Measurements from ENCODE around the gene VTN.
A peak's percentile ranks its signal among the peaks of the same experiment; 100 is the strongest.

VTN gene, protein sequence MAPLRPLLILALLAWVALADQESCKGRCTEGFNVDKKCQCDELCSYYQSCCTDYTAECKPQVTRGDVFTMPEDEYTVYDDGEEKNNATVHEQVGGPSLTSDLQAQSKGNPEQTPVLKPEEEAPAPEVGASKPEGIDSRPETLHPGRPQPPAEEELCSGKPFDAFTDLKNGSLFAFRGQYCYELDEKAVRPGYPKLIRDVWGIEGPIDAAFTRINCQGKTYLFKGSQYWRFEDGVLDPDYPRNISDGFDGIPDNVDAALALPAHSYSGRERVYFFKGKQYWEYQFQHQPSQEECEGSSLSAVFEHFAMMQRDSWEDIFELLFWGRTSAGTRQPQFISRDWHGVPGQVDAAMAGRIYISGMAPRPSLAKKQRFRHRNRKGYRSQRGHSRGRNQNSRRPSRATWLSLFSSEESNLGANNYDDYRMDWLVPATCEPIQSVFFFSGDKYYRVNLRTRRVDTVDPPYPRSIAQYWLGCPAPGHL

DNA sequence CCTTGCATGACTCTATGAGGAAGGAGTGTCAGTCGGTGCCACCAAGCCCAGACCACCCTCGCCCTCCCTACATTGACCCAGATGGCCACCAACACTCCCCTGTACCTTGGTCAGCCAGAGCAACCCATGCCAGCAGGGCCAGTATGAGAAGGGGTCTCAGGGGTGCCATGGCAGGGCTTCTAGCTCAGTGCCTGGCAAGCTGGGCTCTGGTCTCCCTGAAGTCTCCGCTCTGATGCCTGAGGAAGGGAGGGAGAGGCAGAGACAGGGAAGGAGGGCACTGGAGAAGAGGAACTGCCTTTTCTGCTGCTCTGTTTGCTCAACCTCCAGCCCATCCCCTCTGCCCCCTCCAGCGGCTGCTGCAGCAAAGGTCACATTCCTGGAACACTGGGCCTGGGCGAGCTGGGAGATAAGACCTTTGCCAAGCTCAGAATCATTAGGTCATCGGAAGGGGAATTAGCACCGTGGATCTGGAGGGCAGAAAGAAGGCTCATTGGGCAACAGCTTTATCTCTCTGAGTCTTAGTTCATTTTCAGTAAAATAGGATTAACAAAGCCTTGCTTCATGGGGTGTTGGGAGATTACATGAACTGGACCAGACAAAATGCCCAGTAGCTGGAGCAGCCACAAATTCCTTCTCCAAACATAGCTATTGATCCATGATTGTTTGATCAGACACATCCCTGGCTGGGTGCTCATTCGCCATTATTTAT, at the start of gene VTN:
Gene VTN (minus strand): TSS at position 273 of the 709 bp plus-strand sequence. CDS start 104 bp downstream, at position 169.
- DNase-seq (ENCODE audit: low read depth), result no peak
- H3K4me3 ChIP-seq (ENCODE audit: low read depth, low read length), result peak within 1 kb of the TSS; percentile 71

DNA sequence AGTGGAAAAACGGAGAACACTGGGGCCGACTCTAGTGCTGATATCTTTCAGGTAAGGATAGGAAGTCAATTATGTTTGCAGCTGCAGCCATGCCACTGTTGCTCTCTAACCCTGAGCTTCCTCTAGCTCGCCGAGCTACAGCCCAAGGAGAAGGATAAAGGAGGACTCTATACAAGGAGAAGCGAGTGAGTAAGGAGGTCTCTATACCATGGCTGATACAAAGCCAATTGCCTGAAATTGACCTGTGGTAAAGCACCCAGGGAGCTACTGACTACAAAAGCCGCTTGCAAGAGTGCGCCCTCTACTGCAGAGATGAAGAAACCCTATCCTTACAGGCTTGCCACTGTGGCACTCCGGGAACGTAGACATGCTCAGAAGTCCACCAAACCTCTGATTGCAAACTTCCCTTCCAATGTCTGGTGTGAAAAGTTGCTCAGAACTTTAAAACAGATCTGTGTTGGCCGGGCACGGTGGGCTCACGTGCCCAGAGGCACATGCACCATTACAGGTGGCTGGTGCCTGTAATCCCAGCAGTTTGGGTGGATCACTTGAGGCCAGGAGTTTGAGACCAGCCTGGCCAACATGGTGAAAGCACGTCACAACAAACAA, 46.7 kb upstream of the VTN start:
- no peak for DNase-seq (ENCODE audit: low read depth)
- H3K4me3 ChIP-seq (ENCODE audit: low read depth, low read length), result no peak overlapping the region

DNA sequence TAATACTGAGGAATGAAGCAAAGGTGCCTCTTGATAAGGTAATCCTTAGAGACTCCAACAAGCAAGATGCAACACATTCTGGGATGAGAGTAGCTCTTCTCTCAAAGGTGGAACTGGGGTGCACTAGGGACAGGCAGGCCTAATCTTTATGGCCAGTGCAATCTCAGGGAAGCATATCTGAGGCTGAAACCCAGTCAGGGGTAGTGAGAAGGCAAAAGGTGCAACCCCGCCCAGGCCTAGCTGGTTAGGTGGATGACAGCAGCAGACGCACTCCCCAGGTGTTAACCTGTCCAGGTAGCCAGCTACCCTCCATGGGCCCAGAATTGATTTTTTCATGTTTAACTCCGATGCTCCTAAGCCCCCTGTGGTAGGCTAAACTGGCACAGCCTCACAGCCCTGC, 45.8 kb upstream of the VTN start:
- H3K4me3 ChIP-seq (ENCODE audit: low read depth, low read length), result no peak overlapping the region
- DNase-seq (ENCODE audit: low read depth), result no peak

DNA sequence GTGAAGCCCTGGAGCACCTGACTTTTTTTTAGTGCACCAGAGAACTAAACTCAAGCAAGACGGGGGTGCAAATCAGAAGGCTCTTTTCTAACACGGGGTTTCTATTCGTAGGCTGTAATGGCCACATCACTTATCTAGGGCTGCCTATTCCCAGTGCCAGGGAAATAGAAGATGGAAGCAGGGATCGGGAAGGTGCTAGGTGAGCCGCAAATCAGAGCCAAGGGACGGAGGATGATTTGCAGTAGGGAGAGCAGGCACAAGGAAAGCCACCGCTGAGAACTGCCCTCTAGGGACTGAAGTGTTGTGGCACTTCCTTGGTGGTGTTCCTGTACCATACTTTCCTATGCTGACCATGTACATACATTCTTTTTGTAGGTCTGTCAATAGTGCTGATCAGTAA, 43.7 kb upstream of the VTN start:
- H3K4me3 ChIP-seq (ENCODE audit: low read depth, low read length), result no peak overlapping the region
- DNase-seq (ENCODE audit: low read depth), result no peak

DNA sequence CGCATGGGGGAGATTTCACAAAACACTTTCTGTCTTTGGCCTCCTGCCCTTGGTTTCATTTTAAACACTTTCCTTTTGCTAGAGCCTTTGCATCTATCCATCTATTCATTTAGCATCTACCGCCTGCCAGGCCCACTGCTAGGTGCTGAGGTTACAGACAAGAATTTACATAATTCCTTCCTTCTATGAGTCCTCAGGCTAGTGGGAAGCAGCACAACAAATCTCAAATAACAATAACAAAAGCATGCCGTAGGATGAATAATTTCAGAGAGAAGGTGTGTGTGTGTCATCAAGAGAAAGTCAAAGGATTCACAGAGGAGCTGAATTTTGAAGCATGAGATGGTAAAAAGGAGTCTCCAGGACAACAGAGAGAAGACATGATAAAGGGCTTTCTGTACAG, 42.0 kb upstream of the VTN start:
- DNase-seq (ENCODE audit: low read depth), result no peak
- H3K4me3 ChIP-seq (ENCODE audit: low read depth, low read length), result no peak overlapping the region

DNA sequence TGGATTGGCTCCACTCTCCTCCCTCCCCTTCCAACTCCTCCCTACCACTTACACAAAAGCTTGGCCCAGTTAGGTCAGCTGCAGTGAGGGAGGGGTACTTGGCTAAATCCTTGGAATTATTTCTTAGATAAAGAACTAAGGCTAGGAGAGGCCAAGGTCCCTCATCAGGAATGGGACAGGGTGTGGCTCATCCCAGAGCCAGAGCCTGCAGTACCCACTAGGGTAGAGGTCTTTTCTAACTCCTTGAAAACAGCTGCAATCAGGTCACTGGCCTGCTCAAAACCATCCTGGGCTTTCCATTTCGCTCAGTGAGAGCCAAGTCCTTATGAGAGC, 37.8 kb upstream of the VTN start:
- H3K4me3 ChIP-seq (ENCODE audit: low read depth, low read length), result no peak overlapping the region
- no peak for DNase-seq (ENCODE audit: low read depth)

DNA sequence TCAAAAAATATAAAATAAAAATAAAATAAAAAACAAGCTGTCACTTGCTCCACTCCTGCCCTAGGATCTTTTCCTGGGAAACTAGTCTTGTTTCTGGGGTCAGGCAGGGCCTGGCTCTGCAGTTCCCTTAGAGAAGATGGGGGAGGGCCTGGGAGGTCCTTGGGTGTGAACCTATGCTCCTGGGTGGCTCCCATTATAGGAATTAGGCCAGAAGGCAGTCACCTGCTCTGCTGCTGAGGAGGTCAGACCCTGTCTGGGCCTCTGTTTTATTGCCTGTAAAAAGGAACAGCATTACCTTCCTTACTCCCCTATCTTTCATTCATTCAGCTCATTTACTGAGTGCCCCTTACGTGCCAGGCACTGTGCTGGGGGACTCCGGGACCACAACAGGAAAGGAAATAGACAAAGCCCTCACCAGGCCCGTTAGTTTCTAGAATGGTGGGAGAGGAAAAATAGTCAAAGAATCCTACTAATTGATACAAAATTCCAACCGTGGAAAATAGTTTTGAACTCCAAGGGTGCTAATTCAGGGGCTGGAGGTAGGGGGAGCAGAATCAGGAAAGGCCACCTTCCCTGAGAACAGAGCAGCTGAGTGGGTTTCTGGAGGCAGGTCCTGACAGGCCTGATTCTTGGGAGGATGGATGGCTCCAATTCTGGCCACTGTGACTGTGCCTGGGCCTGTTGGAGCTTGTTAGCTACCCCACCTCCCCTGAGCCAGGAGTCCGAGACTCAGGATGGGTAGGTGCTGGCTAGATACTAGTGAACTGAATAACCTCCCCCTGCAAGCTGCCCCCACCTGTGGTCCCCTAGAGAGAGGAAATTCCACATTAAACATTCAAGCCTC, 37.2 kb upstream of the VTN start:
- no peak for DNase-seq (ENCODE audit: low read depth)
- no peak overlapping the region for H3K4me3 ChIP-seq (ENCODE audit: low read depth, low read length)

DNA sequence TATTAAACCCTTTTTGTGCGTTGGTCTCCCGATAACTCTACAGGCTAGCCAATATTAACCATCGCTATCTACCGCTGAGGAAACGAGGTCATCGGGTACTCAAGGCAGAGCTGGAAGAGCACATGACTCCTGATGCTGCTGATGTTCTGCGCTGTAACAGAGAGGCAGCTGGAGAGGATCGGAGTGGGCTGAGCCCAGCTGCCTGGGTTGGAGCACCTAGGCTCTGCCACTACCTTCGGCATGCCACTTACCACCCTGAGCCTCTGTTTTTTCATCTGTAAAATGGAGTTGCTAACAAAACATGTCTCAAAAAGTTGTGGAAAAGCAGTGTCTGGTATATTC, 36.3 kb upstream of the VTN start:
- no peak for DNase-seq (ENCODE audit: low read depth)
- H3K4me3 ChIP-seq (ENCODE audit: low read depth, low read length), result peak overlapping the region; percentile 62

DNA sequence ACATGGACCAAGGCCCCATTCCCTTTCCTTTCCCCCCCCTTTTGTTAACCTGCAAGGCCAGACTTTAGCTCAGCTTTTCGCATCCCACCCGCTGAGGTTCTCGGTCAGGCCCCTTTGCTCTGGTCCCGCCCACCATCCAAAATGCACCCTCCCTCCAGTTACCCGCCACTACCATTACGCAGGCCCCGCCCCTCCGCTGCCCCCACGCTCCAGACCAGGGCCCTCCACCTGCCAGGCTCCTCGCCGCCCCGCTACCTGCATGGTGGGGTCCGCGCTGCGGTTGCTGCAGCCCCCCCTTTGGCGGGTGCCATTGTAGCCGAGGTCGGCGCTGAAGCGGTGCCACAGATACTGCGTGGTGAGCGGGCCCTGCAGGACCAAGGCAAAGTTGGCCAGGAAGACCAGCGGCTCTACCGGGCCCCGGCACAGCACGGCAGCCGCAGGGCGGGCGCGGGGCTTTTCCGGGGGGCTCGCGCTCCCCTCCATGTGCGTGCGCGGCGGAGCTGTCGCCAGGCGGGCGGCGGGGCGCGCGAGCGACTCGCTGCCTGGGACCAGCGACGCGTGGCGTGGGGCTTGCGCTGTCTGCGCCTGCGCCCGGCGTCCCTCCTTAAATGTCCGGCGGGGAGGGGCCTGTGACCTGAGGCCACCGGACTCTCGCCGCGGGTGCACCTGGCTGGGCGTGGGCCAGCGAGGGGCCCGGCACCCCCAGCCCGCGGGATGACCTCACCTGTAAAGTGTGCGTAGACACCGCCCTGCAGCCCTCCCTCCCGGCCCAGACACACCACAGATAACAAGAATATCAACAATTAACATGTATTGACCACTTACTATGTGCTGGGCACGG, 35.7 kb upstream of the VTN start, which contains the start of gene SLC46A1:
Gene SLC46A1 (minus strand): TSS at position 581 of the 841 bp plus-strand sequence. CDS start 98 bp downstream, at position 483.
- DNase-seq (ENCODE audit: low read depth), result no peak
- peak within 1 kb of the TSS; percentile 62 for H3K4me3 ChIP-seq (ENCODE audit: low read depth, low read length)

DNA sequence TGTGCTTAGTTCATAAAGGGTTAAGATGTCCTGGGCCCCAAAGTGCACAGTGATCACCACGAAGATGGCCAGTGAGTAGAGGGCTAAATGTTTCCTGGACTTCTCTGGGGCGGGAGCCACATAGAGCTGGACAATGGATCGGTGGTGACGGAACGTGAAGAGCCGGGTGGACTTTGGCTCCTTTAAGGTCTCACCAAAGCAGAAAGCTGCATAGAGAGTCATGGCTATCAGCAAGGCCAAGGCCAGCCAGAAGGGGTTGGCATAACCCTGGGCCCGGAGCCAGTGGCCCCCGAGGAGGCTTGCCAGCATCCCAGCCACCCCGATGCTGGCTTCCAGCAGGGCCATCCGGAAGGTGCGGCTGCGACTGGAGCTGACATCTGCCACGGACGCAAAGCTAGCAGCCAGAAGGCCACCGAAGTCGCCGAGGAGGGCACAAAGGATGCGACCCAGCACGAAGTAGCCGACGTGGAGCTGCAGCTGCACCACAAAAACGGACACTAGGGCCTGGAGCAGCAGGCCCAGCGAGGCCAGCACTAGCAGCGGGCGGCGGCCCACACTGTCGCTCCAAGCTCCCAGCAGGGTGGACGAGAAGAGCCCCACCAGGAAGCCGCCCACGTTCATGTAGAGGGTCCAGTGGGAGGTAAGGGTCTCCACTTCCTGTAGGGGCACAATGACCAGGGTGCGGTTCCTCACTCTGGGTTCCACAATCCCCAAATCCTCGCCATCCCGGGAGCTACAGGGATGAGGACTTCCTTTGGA, 34.9 kb upstream of the VTN start:
- H3K4me3 ChIP-seq (ENCODE audit: low read depth, low read length), result peak overlapping the region; percentile 62
- DNase-seq (ENCODE audit: low read depth), result no peak

DNA sequence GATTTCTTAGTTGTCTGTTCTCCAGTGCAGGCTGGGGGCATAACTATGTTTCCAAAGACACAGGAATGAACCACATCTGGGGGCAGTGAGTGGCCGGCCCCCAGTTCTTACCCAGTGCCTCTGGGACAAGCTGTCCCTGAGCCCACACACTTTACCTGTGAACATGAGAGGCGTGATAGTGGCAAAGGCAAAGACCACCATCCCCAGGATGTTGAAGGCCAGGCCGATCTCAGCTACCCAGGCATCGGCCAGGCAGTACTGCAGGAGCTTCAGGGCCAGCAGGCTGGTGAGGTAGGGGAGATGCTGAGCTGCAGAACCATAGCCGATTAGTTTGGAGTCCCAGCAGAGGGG, 34.3 kb upstream of the VTN start:
- H3K4me3 ChIP-seq (ENCODE audit: low read depth, low read length), result no peak overlapping the region
- DNase-seq (ENCODE audit: low read depth), result no peak

DNA sequence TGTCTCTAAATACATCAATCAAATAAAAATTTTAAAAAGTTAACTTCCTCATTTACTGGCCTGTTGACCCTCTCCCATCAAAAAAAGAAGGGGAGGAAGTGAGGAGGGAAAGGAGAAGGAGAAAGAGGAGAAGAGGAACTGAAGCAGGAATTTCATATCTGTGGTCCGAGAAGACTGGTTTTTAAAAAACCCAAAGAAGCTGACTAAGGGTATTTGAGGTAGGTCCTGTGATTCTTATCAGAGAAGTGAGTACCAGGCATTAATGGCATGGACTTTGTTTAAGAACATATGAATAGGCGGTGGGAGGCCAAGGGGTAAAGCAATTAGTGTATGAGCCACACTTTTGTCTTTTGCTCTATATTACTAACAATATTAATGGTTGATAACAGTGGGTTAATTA, 33.9 kb upstream of the VTN start:
- no peak overlapping the region for H3K4me3 ChIP-seq (ENCODE audit: low read depth, low read length)
- no peak for DNase-seq (ENCODE audit: low read depth)

DNA sequence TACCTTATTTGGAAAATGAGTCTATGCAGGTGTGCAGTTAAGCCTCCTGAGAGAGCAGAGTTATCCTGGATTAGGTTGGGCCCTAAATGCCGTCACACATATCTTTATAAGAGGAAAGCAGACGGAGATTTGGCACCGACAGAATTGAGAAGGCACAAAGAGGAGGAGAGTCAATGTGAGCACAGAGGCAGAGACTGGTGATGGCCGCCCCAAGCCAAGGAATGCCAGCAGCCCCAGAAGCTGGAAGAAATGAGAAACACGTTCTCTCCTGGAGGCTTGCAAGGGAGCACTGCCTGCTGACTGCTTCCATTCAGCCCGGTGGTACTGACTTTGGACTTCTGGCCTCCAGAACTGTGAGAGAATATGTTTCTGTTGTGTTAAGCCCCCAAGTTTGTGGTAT, 32.7 kb upstream of the VTN start:
- no peak for DNase-seq (ENCODE audit: low read depth)
- no peak overlapping the region for H3K4me3 ChIP-seq (ENCODE audit: low read depth, low read length)

DNA sequence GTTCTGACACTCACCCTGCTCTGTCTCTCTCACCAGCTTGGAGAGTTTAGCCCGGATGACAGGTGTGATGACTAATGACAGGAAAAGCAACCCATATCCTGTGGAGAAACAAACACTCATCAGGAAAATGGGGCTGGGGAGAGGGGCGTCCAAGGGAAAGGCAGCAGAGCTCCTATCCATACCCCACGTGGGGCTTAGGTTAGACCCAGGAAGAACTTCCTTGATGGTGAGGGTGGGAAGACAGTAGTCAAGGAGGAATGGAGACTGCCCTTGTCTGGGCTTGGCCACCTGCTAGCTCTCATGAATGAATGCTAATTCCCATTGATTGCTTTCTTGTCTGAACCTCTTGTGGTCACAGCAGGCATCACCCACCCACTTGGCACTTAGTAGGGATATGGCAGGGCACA, 32.1 kb upstream of the VTN start:
- no peak for DNase-seq (ENCODE audit: low read depth)

DNA sequence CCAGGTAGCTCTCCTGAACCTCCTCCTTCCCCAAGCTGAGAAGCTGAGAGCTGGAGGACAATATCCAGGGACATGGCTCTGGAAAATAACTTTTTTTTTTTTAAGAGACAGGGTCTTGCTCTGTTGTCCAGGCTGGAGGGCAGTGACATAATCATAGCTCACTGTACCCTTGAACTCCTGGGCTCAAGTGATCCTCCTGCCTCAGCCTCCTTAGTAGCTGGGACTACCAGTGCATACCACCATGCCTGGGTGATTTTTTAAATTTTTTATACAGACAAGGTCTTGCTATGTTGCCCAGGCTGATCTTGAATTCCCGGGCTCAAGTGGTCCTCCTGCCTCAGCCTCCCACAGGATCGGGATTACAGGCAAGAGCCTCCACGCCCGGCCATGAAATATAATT, 29.7 kb upstream of the VTN start:
- no peak overlapping the region for H3K4me3 ChIP-seq (ENCODE audit: low read depth, low read length)
- DNase-seq (ENCODE audit: low read depth), result no peak

More for the DNA sequence above, 32.1 kb upstream of the VTN start:
- no peak overlapping the region for H3K4me3 ChIP-seq (ENCODE audit: low read depth, low read length)

DNA sequence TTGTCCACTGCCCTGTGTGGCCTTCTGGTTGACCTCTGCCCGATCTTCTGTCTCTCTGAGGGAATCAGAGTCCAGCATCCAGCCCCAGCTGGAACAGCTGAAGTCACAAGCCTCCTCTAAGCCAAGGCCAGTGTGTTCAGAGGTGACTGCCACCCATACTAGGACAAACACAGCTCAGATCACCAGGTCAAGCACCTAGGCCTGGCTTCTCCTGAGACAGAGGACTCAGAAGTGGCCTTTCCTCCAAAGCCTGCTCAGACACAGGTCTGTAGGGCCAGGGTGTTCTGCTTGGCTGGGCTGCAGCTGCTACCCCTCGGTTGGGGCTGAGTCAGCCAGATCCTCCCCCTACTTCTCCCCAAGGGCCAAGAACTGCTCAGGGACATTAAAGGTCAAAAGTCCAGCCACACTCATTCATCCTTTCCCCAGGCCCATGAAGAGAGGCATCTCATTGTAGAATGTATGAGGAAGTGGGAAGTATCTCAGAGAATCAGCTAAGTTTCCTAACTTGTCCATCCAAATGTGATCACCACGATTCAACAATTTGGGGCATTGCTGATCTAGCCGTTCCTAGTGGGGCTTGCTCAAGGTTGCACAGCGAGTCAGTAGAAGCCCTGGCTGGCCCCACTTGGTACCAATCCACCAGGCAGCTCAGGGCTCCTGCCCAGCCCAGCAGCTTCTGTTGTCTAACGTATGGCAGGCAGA, 28.3 kb upstream of the VTN start:
- no peak overlapping the region for H3K4me3 ChIP-seq (ENCODE audit: low read depth, low read length)
- no peak for DNase-seq (ENCODE audit: low read depth)

DNA sequence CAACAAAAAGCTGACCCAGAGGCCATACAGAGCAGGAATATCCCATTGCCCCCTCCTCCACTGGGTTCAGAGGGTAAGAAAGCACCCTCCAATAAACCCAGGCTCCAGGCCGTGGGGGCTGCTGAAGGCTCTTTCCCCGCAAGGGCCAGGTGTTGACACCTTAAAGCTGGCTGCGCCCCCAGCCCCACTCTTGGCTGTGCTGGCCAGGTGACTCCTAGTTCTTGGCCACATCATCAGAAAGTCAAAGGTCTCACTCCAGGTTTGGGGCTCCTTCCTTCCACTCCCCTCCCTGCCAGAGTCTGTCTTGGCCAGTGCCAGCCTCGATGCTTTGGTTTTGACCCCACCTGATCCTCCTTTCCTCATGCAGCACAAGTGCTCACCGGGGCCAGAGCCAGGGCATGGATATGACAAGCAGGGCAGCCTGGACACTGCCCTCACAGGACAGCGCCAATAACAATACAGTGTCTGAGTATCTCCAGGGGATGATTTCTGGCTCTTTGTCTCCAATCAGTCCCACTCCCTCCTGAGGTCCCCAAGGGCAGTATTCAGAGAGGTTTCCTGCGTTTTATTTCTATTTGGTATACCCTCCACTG, 27.7 kb upstream of the VTN start:
- no peak for DNase-seq (ENCODE audit: low read depth)
- H3K4me3 ChIP-seq (ENCODE audit: low read depth, low read length), result no peak overlapping the region
